A673 (cell line): ENCODE measurements around the gene RAB9B. TPM values are rescaled to one million over a fixed set of nuclear protein-coding genes. Genes with fewer than 3 reads are reported as not detected.
"Not testable (repeated sequence)": the region's sequence is repeated elsewhere in the genome, so short reads cannot be mapped to it uniquely, and the experiment has no call there.

Experiments used
- BruUV-seq: library from RNA; stranded (reverse); fragments of 400-500 nt; replicated peaks from 2 replicates; lab custom pipeline; 2021; lab: Mats Ljungman, UMichigan
- CTCF ChIA-PET: fragments of 300-600 bp; sonication (Branson Sonifier 250); formaldehyde crosslinking; loops from one replicate; lab custom pipeline; 2022; ENCODE audit warnings: antibody characterized with exemption; lab: Charles Lee
- POLR2A ChIA-PET: fragments of 300-600 bp; sonication (Branson Sonifier 250); formaldehyde crosslinking; loops from one replicate; lab custom pipeline; 2022; ENCODE audit warnings: antibody characterized with exemption; ENCODE audit not compliant: low non-redundant PET; lab: Charles Lee
- DNase-seq: peaks from one replicate; pipeline ENCODE4 v3.0.0-alpha.2; 2015; ENCODE audit warnings: low spot score
- H3K27ac ChIP-seq: fragments of 200-600 bp; sonication (generic); 2 replicates; pipeline ENCODE4 v1.5.1; 2016; ENCODE audit warnings: mixed run types, low read depth, mild to moderate bottlenecking, mixed read lengths, antibody characterized with exemption, low read length; ENCODE audit not compliant: poor library complexity, severe bottlenecking
- H3K27me3 ChIP-seq: fragments of 200-600 bp; sonication (generic); replicated peaks from 2 replicates; pipeline ENCODE4 v1.6.1; 2017; ENCODE audit warnings: mixed run types, low read depth, mild to moderate bottlenecking, mixed read lengths, antibody characterized with exemption, low read length; ENCODE audit not compliant: insufficient read depth, poor library complexity
- H3K36me3 ChIP-seq: fragments of 200-600 bp; sonication (generic); 2 replicates; pipeline ENCODE4 v1.6.1; 2016; ENCODE audit warnings: mixed run types, mild to moderate bottlenecking, mixed read lengths, antibody characterized with exemption, low read length; ENCODE audit not compliant: insufficient read depth, poor library complexity, severe bottlenecking
- H3K4me1 ChIP-seq: fragments of 200-600 bp; sonication (generic); 2 replicates; pipeline ENCODE4 v1.6.1; 2017; ENCODE audit warnings: mixed run types, mild to moderate bottlenecking, mixed read lengths, antibody characterized with exemption, low read length; ENCODE audit not compliant: insufficient read depth, poor library complexity, severe bottlenecking
- H3K4me3 ChIP-seq: fragments of 200-600 bp; sonication (generic); 2 replicates; pipeline ENCODE4 v1.5.1; 2016; ENCODE audit warnings: low read depth, mixed run types, mild to moderate bottlenecking, mixed read lengths, low read length; ENCODE audit not compliant: poor library complexity, severe bottlenecking
- H3K9me3 ChIP-seq: fragments of 200-600 bp; sonication (generic); 2 replicates; pipeline ENCODE4 v1.6.1; 2016; ENCODE audit warnings: mixed run types, low read depth, mild to moderate bottlenecking, mixed read lengths, antibody characterized with exemption, low read length; ENCODE audit not compliant: poor library complexity, severe bottlenecking
- EZH2 ChIP-seq: fragments of 200-600 bp; sonication (generic); IDR thresholded peaks from 2 replicates; pipeline ENCODE4 v1.6.1; 2017; ENCODE audit warnings: borderline replicate concordance, low read depth, mild to moderate bottlenecking, mixed read lengths, antibody characterized with exemption, low read length; ENCODE audit not compliant: poor library complexity, severe bottlenecking
- intact Hi-C: fragments of 100-400 bp; cut with micrococcal nuclease; formaldehyde crosslinking; loops from one replicate; pipeline ENCODE4 v1.10.0; 2022; ENCODE audit not compliant: unreplicated experiment
- total RNA-seq: library from RNA; stranded (reverse); gene quantifications from 2 replicates; pipeline ENCODE4 v1.2.3, GENCODE V29; 2021
- TF ChIP-seq, protein P1 (sequence below): fragments of 300-800, 200-600 bp; sonication (generic); conservative IDR thresholded peaks from 2 replicates; pipeline ENCODE4 v1.5.1; 2017; ENCODE audit warnings: low read depth, mild to moderate bottlenecking, antibody characterized with exemption, low read length, moderate library complexity, mixed read lengths

Gene RAB9B
- total RNA-seq, 1 experiment from 2014 or later, result 0.67 TPM

DNA sequence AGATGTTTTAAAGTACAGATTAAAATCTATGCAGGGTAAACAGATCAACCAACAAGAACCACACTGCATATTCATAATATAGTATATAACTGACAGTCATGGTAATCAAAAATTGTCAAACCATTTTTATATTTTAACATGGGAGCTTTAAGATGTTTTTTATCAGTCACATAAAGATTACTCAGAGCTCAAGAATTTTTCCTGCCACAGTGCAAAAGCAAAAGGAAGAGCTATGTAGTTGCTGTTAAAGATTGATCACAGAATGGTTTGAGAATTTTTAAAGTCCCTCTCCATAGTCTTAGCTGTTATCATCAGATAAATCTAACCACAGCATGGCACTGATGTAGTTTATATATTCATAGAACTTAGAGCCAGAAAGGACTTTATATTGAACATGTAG, 8.5 kb downstream of the RAB9B start:
- TF ChIP-seq, protein P1, sequence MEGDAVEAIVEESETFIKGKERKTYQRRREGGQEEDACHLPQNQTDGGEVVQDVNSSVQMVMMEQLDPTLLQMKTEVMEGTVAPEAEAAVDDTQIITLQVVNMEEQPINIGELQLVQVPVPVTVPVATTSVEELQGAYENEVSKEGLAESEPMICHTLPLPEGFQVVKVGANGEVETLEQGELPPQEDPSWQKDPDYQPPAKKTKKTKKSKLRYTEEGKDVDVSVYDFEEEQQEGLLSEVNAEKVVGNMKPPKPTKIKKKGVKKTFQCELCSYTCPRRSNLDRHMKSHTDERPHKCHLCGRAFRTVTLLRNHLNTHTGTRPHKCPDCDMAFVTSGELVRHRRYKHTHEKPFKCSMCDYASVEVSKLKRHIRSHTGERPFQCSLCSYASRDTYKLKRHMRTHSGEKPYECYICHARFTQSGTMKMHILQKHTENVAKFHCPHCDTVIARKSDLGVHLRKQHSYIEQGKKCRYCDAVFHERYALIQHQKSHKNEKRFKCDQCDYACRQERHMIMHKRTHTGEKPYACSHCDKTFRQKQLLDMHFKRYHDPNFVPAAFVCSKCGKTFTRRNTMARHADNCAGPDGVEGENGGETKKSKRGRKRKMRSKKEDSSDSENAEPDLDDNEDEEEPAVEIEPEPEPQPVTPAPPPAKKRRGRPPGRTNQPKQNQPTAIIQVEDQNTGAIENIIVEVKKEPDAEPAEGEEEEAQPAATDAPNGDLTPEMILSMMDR, result no peak
- no peak for TF ChIP-seq EZH2
- no peak overlapping the region for H3K4me3 ChIP-seq
- peaks cover 10% of the 10 kb centered on the region for H3K27me3 ChIP-seq
- POLR2A ChIA-PET, result no interaction called here
- DNase-seq, result no peak
- BruUV-seq, result no TSS peak
- H3K36me3 ChIP-seq, result no peaks in the 10 kb centered on the region
- CTCF ChIA-PET, result no interaction called here
- H3K9me3 ChIP-seq, result no peaks in the 10 kb centered on the region
- no peaks in the 10 kb centered on the region for H3K4me1 ChIP-seq
- intact Hi-C loops, result no loop called here
- H3K27ac ChIP-seq, result no peak overlapping the region

DNA sequence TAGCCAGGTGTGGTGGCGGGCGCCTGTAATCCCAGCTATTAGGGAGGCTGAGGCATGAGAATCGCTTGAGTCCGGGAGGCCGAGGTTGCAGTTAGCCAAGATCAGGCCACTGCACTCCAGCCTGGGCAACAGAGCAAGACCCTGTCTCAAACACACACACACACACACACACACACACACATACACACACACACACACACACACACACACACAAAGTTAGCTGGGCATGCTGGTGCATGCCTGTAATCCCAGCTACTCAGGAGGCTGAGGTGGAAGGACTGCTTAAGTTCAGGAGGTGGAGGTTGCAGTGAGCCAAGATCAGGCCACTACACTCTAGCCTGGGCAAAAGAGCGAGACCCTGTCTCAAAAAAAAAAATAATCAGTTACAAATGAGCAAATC, 11.3 kb downstream of the RAB9B start:
- H3K4me1 ChIP-seq, H3K4me3 ChIP-seq, intact Hi-C loops, DNase-seq, H3K36me3 ChIP-seq, H3K9me3 ChIP-seq, POLR2A ChIA-PET, BruUV-seq, H3K27ac ChIP-seq, H3K27me3 ChIP-seq, CTCF ChIA-PET: not testable (repeated sequence)

- Histone ChIP-seq H3K4me1 (no peaks in the 10 kb centered on the region), H3K27ac (no peak overlapping the region), H3K4me3 (no peak overlapping the region), H3K36me3 (no peaks in the 10 kb centered on the region), H3K9me3 (no peaks in the 10 kb centered on the region), H3K27me3 (no peaks in the 10 kb centered on the region)
- CTCF ChIA-PET, result no interaction called here
- BruUV-seq, result no TSS peak
- no peak for TF ChIP-seq EZH2
- TF ChIP-seq, protein P1, result no peak
- intact Hi-C loops, result no loop called here
- POLR2A ChIA-PET, result no interaction called here
- DNase-seq, result no peak
Measured at GRCh38 chrX:103818842-103819619, 13.0 kb downstream of the RAB9B start.

DNA sequence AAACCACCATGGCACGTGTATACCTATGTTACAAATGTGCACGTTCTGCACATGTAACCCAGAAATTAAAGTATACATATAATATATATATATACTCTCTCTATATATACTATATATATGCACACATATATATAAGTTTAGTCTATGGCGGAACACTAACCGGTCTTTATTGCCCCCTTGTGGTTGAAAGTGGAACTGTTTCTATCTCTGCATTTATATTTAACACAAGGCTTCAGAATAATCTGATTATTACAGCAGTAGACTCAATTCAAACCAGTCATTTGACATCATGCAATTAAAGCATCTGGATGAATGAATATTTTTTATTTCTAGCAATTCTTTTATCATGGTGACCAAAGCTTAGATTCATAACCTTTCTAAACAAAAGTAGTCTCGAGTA, 14.6 kb downstream of the RAB9B start:
- POLR2A ChIA-PET, result no interaction called here
- no peak overlapping the region for H3K4me3 ChIP-seq
- no peaks in the 10 kb centered on the region for H3K36me3 ChIP-seq
- no TSS peak for BruUV-seq
- CTCF ChIA-PET, result no interaction called here
- intact Hi-C loops, result loop anchor here (1.0 kb wide), 2 partner anchors 129 to 284 kb away; no protein-coding TSS in a partner anchor
- DNase-seq, result peak; percentile 67
- TF ChIP-seq EZH2, result no peak
- TF ChIP-seq, protein P1, result peak; percentile 67
- no peaks in the 10 kb centered on the region for H3K27me3 ChIP-seq
- H3K9me3 ChIP-seq, result no peaks in the 10 kb centered on the region
- H3K27ac ChIP-seq, result no peak overlapping the region
- H3K4me1 ChIP-seq, result no peaks in the 10 kb centered on the region

DNA sequence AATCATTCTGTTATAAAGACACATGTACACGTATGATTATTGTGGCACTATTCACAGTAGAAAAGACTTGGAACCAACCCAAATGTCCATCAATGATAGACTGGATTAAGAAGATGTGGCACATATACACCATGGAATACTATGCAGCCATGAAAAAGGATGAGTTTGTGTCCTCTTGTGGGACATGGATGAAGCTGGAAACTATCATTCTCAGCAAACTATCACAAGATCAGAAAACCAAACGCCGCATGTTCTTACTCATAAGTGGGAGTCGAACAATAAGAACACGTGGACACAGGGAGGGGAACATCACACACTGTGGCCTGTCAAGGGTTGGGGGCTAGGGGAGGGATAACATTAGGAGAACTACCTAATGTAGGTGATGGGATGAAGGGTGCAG, 15.0 kb downstream of the RAB9B start:
- H3K4me3 ChIP-seq, BruUV-seq, H3K9me3 ChIP-seq, H3K27ac ChIP-seq, DNase-seq, POLR2A ChIA-PET, H3K4me1 ChIP-seq, H3K27me3 ChIP-seq, H3K36me3 ChIP-seq: not testable (repeated sequence)
- CTCF ChIA-PET, result interaction anchor here (0.6 kb wide), 1 partner anchor 333 kb away, joined by 3 read pairs; no protein-coding TSS in a partner anchor
- intact Hi-C loops, result loop anchor here (1.0 kb wide), 2 partner anchors 129 to 284 kb away; no protein-coding TSS in a partner anchor
